Keratinocyte (primary cell): ENCODE data around the gene PARP11.

Experiments used
- CTCF ChIP-seq, 3 experiments: IDR thresholded peaks in 1 of 3; conservative IDR thresholded peaks in 1 of 3; optimal IDR thresholded peaks in 1 of 3; 2 replicates in 2 of 3; 3 replicates in 1 of 3; pipeline versions ENCODE3 to v1.5.1; 2011; ENCODE audit warnings: low read length in 3 of 3, mild to moderate bottlenecking in 3 of 3, moderate library complexity in 2 of 3, control low read depth in 1 of 3, inconsistent platforms in 1 of 3; ENCODE audit not compliant: insufficient read depth in 2 of 3; ENCODE audit errors: extremely low read depth in 1 of 3
- EZH2 ChIP-seq: IDR thresholded peaks from one replicate; pipeline ENCODE4 v1.6.1; 2012; ENCODE audit warnings: inconsistent platforms, mild to moderate bottlenecking, low read length, moderate library complexity

DNA sequence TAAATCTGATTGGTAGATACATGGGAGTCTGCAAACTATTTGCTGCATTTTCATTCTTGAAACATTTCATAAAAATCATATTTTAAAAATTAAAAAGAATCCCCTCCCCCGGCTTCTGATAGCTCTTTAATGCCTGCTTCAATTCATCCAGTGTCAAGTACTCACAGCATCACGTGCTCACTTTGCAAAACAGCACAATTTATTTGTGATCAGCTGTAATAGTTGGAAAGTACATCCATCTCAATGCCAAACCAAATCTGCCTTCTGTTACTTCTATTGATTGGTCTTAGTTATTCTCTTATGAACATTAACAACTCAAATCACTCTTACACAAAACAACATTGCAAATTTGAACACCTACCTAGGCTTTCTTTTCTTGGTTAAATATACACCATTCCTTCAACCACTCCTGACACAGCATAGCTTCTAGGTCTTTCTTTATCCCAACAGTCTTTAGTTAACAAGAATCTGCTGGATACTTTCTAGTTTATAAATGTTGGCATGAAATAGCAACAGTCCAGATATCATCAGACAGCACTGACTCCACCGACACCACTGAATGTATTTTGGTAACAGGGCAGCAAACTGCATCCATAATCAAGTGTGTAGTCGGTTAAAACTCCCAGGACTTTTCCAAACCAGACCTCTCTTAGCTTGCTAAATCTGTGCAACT lies 58.0 kb downstream of the PARP11 start:
- no peak for TF ChIP-seq EZH2
- TF ChIP-seq CTCF (optimal IDR thresholded peaks at IDR 0.05 in 1 of 3, IDR thresholded peaks at IDR 0.05 in 1 of 3, conservative IDR thresholded peaks at IDR 0.05 in 1 of 3; ENCODE audit: extremely low read depth in 1 of 3, insufficient read depth in 2 of 3, low read length in 3 of 3), result no peak
